ENCODE results near the gene PARD3.
A peak's percentile ranks its signal among the peaks of the same experiment; 100 is the strongest.

PARD3 gene

GRCh38 chr10:34523017-34523767 lies 291.9 kb downstream of the PARD3 start:
- DNase-seq = no peak

GRCh38 chr10:34522546-34522945 lies 292.6 kb downstream of the PARD3 start:
- peak; percentile 21 for DNase-seq

GRCh38 chr10:34520510-34520909 lies 294.6 kb downstream of the PARD3 start:
- DNase-seq = no peak

- DNase-seq = no peak
These were observed 295.0 kb downstream of the PARD3 start for GRCh38 chr10:34520084-34520483.

- DNase-seq = no peak
These were observed 300.8 kb downstream of the PARD3 start for GRCh38 chr10:34514290-34514689.

- DNase-seq = no peak
These were observed 301.5 kb downstream of the PARD3 start for GRCh38 chr10:34513636-34514035.

GRCh38 chr10:34507217-34507616 lies 307.9 kb downstream of the PARD3 start:
- DNase-seq = no peak

- no peak for DNase-seq
These were observed 308.3 kb downstream of the PARD3 start for GRCh38 chr10:34506786-34507185.

GRCh38 chr10:34505338-34505737 lies 309.8 kb downstream of the PARD3 start:
- no peak for DNase-seq

GRCh38 chr10:34504534-34504933 lies 310.6 kb downstream of the PARD3 start:
- DNase-seq = no peak

- DNase-seq = no peak
These were observed 311.4 kb downstream of the PARD3 start for GRCh38 chr10:34503704-34504103.

GRCh38 chr10:34499612-34500279 lies 315.4 kb downstream of the PARD3 start:
- DNase-seq = no peak

GRCh38 chr10:34498821-34499220 lies 316.3 kb downstream of the PARD3 start:
- no peak for DNase-seq

GRCh38 chr10:34495938-34496337 lies 319.2 kb downstream of the PARD3 start:
- DNase-seq = no peak

GRCh38 chr10:34494012-34494411 lies 321.1 kb downstream of the PARD3 start:
- DNase-seq = no peak

- no peak for DNase-seq
These were observed 323.0 kb downstream of the PARD3 start for GRCh38 chr10:34492081-34492480.

GRCh38 chr10:34491678-34492077 lies 323.4 kb downstream of the PARD3 start:
- DNase-seq = no peak

- no peak for DNase-seq
These were observed 324.9 kb downstream of the PARD3 start for GRCh38 chr10:34489973-34490745.

GRCh38 chr10:34489411-34489810 lies 325.7 kb downstream of the PARD3 start:
- DNase-seq = no peak

GRCh38 chr10:34488476-34489130 lies 326.5 kb downstream of the PARD3 start:
- DNase-seq = no peak

- no peak for DNase-seq
These were observed 329.1 kb downstream of the PARD3 start for GRCh38 chr10:34486008-34486407.

- DNase-seq = no peak
These were observed 330.9 kb downstream of the PARD3 start for GRCh38 chr10:34484164-34484563.

- no peak for DNase-seq
These were observed 334.8 kb downstream of the PARD3 start for GRCh38 chr10:34480345-34480744.
